B cell (primary cell): ENCODE data around the gene GFI1. TPM values are rescaled to one million over a fixed set of nuclear protein-coding genes. Genes with fewer than 3 reads are reported as not detected.

Experiments used
- ATAC-seq: fragments of 200-7000 bp; cut with Tn5 transposase; one replicate; pipeline ENCODE4 v1.10.0; 2021; ENCODE audit warnings: low read depth, mild to moderate bottlenecking, moderate number of reproducible peaks, moderate library complexity
- CTCF ChIA-PET: fragments of 350-600 bp; sonication (Branson Sonifier 250); formaldehyde crosslinking; loops from one replicate; lab custom pipeline; 2021; ENCODE audit warnings: antibody characterized with exemption, inconsistent platforms; lab: Charles Lee
- POLR2A ChIA-PET: fragments of 350-600 bp; sonication (Branson Sonifier 250); formaldehyde crosslinking; loops from one replicate; lab custom pipeline; 2021; ENCODE audit warnings: antibody characterized with exemption; lab: Charles Lee
- DNase-seq: peaks from one replicate; pipeline ENCODE4 v3.0.0; 2013
- H2AFZ ChIP-seq: 2 replicates; pipeline ENCODE4 v1.6.1; 2012; ENCODE audit warnings: mild to moderate bottlenecking, low read depth, low read length; ENCODE audit not compliant: insufficient read depth, poor library complexity, severe bottlenecking
- H3K27ac ChIP-seq, 2 donors: 1 replicate in 1 of 2; 2 replicates in 1 of 2; pipeline ENCODE4 v1.5.1; 2012 to 2013; ENCODE audit warnings: low read length in 2 of 2, mild to moderate bottlenecking in 2 of 2, moderate library complexity in 1 of 2
- H3K27me3 ChIP-seq, 4 experiments: fragments of 200-600 bp in 1 of 4; sonication (generic) in 1 of 4; replicated peaks in 1 of 4; 1 replicate in 2 of 4; 2 replicates in 2 of 4; pipeline versions ENCODE4 v1.6.1 to v1.7.0; 2013 to 2016; ENCODE audit warnings: low read length in 3 of 4, mild to moderate bottlenecking in 2 of 4, mixed read lengths in 1 of 4, moderate library complexity in 1 of 4; ENCODE audit not compliant: insufficient read depth in 4 of 4, control insufficient read depth in 3 of 4; ENCODE audit errors: control extremely low read depth in 1 of 4
- H3K36me3 ChIP-seq, 2 experiments: replicated peaks in 1 of 2; 1 replicate in 1 of 2; 2 replicates in 1 of 2; pipeline versions ENCODE4 v1.6.1 to v1.7.1; 2013; ENCODE audit warnings: low read length in 1 of 2; ENCODE audit not compliant: insufficient read depth in 2 of 2, control insufficient read depth in 1 of 2; ENCODE audit errors: control extremely low read depth in 1 of 2, extremely low read depth in 1 of 2
- H3K4me1 ChIP-seq, 2 donors: fragments of 200-600 bp in 1 of 2; sonication (generic) in 1 of 2; 1 replicate in 1 of 2; 2 replicates in 1 of 2; pipeline versions ENCODE4 v1.5.1 to v1.6.1; 2013 to 2017; ENCODE audit warnings: low read length in 2 of 2; ENCODE audit not compliant: control insufficient read depth in 2 of 2, insufficient read depth in 2 of 2
- H3K4me2 ChIP-seq: replicated peaks from 2 replicates; pipeline ENCODE3; 2012; ENCODE audit warnings: mild to moderate bottlenecking, low read depth, low read length; ENCODE audit not compliant: poor library complexity, severe bottlenecking
- H3K4me3 ChIP-seq, 5 experiments: fragments of 200-600 bp in 1 of 5; sonication (generic) in 1 of 5; 1 replicate in 3 of 5; 2 replicates in 2 of 5; pipeline versions ENCODE4 v1.5.1 to v1.7.0; 2011 to 2016; ENCODE audit warnings: low read length in 4 of 5, mild to moderate bottlenecking in 4 of 5, low read depth in 2 of 5, control low read depth in 1 of 5, moderate library complexity in 1 of 5; ENCODE audit not compliant: insufficient read depth in 1 of 5; ENCODE audit errors: control extremely low read depth in 1 of 5, extremely low read depth in 1 of 5
- H3K79me2 ChIP-seq: fragments of 200-600 bp; sonication (generic); one replicate; pipeline ENCODE4 v1.6.0; 2016; ENCODE audit warnings: low read length; ENCODE audit not compliant: control insufficient read depth, insufficient read depth
- H3K9ac ChIP-seq: fragments of 200-600 bp; sonication (generic); 2 replicates; pipeline ENCODE4 v1.6.1; 2017; ENCODE audit warnings: mild to moderate bottlenecking, low read length, moderate library complexity
- H3K9me3 ChIP-seq, 3 donors: one replicate each; pipeline versions ENCODE4 v1.6.1 to v1.7.1; 2013; ENCODE audit warnings: low read length in 2 of 3; ENCODE audit not compliant: control insufficient read depth in 2 of 3, insufficient read depth in 1 of 3; ENCODE audit errors: control extremely low read depth in 1 of 3
- H4K20me1 ChIP-seq: 2 replicates; pipeline ENCODE4 v1.6.0; 2012; ENCODE audit warnings: mild to moderate bottlenecking, low read length; ENCODE audit not compliant: insufficient read depth, control insufficient read depth, poor library complexity, severe bottlenecking
- H3K27ac Mint-ChIP-seq: one replicate; pipeline ENCODE4 v1.8.0; 2021; ENCODE audit warnings: mixed read lengths
- H3K27me3 Mint-ChIP-seq: one replicate; pipeline ENCODE4 v1.8.0; 2021; ENCODE audit warnings: mixed read lengths
- H3K4me1 Mint-ChIP-seq: one replicate; pipeline ENCODE4 v1.8.0; 2021; ENCODE audit warnings: mixed read lengths
- H3K4me3 Mint-ChIP-seq: one replicate; pipeline ENCODE4 v1.8.0; 2021; ENCODE audit warnings: mixed read lengths
- H3K9me3 Mint-ChIP-seq: one replicate; pipeline ENCODE4 v1.8.0; 2022; ENCODE audit warnings: mixed read lengths; ENCODE audit not compliant: insufficient read depth
- EZH2 ChIP-seq: IDR thresholded peaks from 2 replicates; pipeline ENCODE4 v1.6.1; 2012; ENCODE audit warnings: borderline replicate concordance, low read depth, mild to moderate bottlenecking, moderate library complexity, low read length; ENCODE audit not compliant: insufficient read depth, poor library complexity, severe bottlenecking
- WGBS: methylation state at CpG from one replicate; pipeline ENCODE4 v1.1.5; 2013; ENCODE audit warnings: missing lambda C conversion rate; ENCODE audit not compliant: insufficient coverage; 5-methylcytosine and 5-hydroxymethylcytosine counted together
- intact Hi-C: fragments of 100-400 bp; cut with micrococcal nuclease; formaldehyde crosslinking; loops from one replicate; pipeline ENCODE4 v1.10.0; 2022
- polyA plus RNA-seq: library from polyadenylated mRNA; depleted of rRNA; stranded (reverse); fragments of >200 nt; gene quantifications from 2 replicates; pipeline ENCODE4 v1.2.3, GENCODE V29; 2012
- total RNA-seq, 2 donors: library from RNA; stranded (reverse); fragments of 120-200 nt in 1 of 2; gene quantifications; 1 replicate in 1 of 2; 2 replicates in 1 of 2; pipeline versions ENCODE4 v1.2.3 to v1.2.4, GENCODE V29; 2013 to 2022
- TF ChIP-seq, protein P1 (sequence below): fragments of 200-600 bp; IDR thresholded peaks from one replicate; pipeline ENCODE4 v1.8.0; 2022; ENCODE audit warnings: antibody characterized with exemption, mild to moderate bottlenecking

GFI1 gene
- total and polyA plus RNA-seq, 2 donors (not counting 1 experiment from before 2014, with no cell fraction given), result 0.76 to 1.2 TPM

DNA sequence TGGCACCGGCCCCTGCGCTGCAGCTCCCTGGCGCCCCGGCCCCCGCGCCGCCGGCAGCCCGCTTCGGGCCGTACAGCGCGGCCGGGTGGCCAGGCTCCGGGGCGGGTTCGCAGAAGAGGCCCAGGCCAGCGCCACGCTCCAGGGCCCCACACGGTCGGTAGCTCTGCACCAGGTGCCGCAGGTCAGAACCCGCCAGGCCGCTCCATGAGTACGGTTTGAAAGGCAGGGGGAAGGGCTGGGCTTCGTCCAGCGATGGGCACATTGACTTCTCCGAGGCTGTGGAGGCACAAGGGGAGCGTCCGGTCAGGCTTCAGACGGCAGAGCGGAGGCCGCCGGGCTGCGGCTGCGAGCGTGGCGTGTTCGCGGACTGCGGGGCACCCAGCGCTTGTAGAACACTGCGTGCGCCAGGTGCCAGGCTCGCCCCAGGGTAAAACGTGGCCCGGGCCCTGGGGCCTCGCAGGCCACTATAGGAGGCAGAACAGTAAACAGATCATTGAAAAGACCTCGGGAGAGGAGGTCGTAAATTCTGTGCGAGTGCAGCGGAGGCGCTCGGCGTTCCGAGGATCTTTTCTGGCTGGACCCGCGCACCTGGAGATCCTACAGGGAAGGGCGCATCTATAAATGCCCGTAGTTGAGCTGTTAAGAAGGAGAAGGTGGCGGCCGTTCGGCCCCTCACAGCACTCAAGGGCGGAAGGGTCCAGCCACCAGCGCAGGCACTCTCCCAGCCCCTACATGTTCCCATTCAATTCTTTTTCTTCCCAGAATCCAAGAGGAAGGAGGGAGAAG lies 5.7 kb downstream of the GFI1 start:
- Histone ChIP-seq H3K79me2 (no peaks in the 10 kb centered on the region), H3K27ac (no peak overlapping the region), H3K4me1 (peaks cover 28 to 37% of the 10 kb centered on the region in 2 donors), H3K27me3 (peaks cover 0 to 47% (median 18%) of the 10 kb centered on the region in 4 experiments), H3K9me3 (peaks cover 0 to 13% (median 0%) of the 10 kb centered on the region in 3 donors), H2AFZ (no peak overlapping the region), H3K9ac (no peak overlapping the region), H4K20me1 (no peaks in the 10 kb centered on the region), H3K36me3 (no peaks in the 10 kb centered on the region), H3K4me2 (no peak overlapping the region), H3K4me3 (no peak overlapping the region)
- H3K27ac Mint-ChIP-seq, result no peak overlapping the region
- CTCF ChIA-PET, result interaction anchor here (1.1 kb wide), 1 partner anchor 13 kb away, joined by 3 read pairs; no protein-coding TSS in a partner anchor
- H3K4me3 Mint-ChIP-seq, result peak overlapping the region; percentile 87
- H3K27me3 Mint-ChIP-seq, result peaks cover 28% of the 10 kb centered on the region
- no peak for TF ChIP-seq EZH2
- TF ChIP-seq, protein P1, sequence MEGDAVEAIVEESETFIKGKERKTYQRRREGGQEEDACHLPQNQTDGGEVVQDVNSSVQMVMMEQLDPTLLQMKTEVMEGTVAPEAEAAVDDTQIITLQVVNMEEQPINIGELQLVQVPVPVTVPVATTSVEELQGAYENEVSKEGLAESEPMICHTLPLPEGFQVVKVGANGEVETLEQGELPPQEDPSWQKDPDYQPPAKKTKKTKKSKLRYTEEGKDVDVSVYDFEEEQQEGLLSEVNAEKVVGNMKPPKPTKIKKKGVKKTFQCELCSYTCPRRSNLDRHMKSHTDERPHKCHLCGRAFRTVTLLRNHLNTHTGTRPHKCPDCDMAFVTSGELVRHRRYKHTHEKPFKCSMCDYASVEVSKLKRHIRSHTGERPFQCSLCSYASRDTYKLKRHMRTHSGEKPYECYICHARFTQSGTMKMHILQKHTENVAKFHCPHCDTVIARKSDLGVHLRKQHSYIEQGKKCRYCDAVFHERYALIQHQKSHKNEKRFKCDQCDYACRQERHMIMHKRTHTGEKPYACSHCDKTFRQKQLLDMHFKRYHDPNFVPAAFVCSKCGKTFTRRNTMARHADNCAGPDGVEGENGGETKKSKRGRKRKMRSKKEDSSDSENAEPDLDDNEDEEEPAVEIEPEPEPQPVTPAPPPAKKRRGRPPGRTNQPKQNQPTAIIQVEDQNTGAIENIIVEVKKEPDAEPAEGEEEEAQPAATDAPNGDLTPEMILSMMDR, result no peak
- no peak for ATAC-seq
- no peak for DNase-seq
- intact Hi-C loops, result loop anchor here (10.0 kb wide), 2 partner anchors 54 to 114 kb away; no protein-coding TSS in a partner anchor
- peaks cover 36% of the 10 kb centered on the region for H3K4me1 Mint-ChIP-seq
- WGBS, result 97% methylated on average over 60 of the region's 65 CpGs
- POLR2A ChIA-PET, result no interaction called here
- H3K9me3 Mint-ChIP-seq, result no peaks in the 10 kb centered on the region

DNA sequence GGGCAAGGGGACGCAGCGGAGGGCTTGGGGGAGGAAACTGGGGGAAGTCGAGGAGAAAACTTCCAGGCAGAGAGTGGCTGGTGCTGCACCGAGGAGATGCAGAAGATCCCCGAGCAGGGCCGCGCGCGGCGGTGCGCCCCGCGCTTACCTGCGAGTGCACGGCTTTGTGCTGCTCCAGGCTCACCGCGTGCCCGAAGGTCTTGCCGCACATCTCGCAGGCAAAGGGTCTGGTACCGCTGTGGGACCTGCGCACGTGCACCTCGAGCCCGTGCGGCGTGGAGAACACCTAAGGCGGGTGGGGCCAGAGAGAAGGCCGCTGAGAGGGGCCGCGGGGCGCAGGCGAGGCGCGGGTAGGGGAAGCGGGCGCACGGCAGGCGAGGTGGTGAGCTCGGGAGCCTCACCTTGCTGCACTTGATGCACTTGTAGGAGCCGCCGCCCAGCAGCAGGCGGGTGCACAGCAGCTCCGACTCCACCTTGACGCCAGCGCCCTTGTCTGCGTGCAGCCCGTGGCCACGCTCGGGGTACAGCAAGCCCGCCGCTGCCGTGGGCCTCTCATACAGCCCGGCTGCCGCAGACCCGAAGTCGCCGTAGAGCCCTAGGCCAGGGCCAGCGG lies 6.4 kb downstream of the GFI1 start:
- 97% methylated on average over 59 of the region's 59 CpGs for WGBS
- no peak for ATAC-seq
- DNase-seq, result no peak
- H3K9ac ChIP-seq, result no peak overlapping the region
- H3K4me2 ChIP-seq, result no peak overlapping the region
- peaks cover 34% of the 10 kb centered on the region for H3K4me1 Mint-ChIP-seq
- H3K9me3 ChIP-seq, result peaks cover 0 to 13% (median 0%) of the 10 kb centered on the region in 3 donors
- H3K27me3 Mint-ChIP-seq, result peaks cover 28% of the 10 kb centered on the region
- peaks cover 28 to 34% of the 10 kb centered on the region in 2 donors for H3K4me1 ChIP-seq
- TF ChIP-seq EZH2, result no peak
- TF ChIP-seq, protein P1, result no peak
- peaks cover 0 to 41% (median 18%) of the 10 kb centered on the region in 4 experiments for H3K27me3 ChIP-seq
- ChIA-PET CTCF (no interaction called here), POLR2A (no interaction called here)
- H3K36me3 ChIP-seq, result no peaks in the 10 kb centered on the region
- intact Hi-C loops, result loop anchor here (10.0 kb wide), 2 partner anchors 54 to 114 kb away; no protein-coding TSS in a partner anchor
- H3K27ac Mint-ChIP-seq, result no peak overlapping the region
- no peak overlapping the region for H2AFZ ChIP-seq
- H3K27ac ChIP-seq, result no peak overlapping the region
- H3K4me3 Mint-ChIP-seq, result no peak overlapping the region
- no peaks in the 10 kb centered on the region for H4K20me1 ChIP-seq
- no peak overlapping the region for H3K4me3 ChIP-seq
- H3K79me2 ChIP-seq, result no peaks in the 10 kb centered on the region
- H3K9me3 Mint-ChIP-seq, result no peaks in the 10 kb centered on the region
